Astrocyte (in vitro differentiated cells and primary cell): Measurements from ENCODE around the gene SAXO2.
"Not testable (repeated sequence)": the region's sequence is repeated elsewhere in the genome, so short reads cannot be mapped to it uniquely, and the experiment has no call there.

ENCODE experiments used
- CTCF ChIP-seq: IDR thresholded peaks from 2 replicates; pipeline ENCODE4 v1.5.1; 2011; ENCODE audit warnings: low read depth, mild to moderate bottlenecking, inconsistent platforms, low read length, moderate library complexity; ENCODE audit not compliant: insufficient read depth
- EZH2 ChIP-seq: IDR thresholded peaks from 2 replicates; pipeline ENCODE4 v1.6.1; 2012; ENCODE audit warnings: mild to moderate bottlenecking, low read length, inconsistent platforms; ENCODE audit not compliant: insufficient read depth

- not testable (repeated sequence) for TF ChIP-seq CTCF, EZH2
These were observed 19.8 kb downstream of the SAXO2 start for GRCh38 chr15:82282386-82282785.
